C4-2B (cell line): ENCODE data around the gene EIF3K.

Source experiments
- H3K27ac ChIP-seq: fragments of 450-650 bp; 2 replicates; pipeline ENCODE4 v1.5.1; 2017
- CTCF ChIP-seq: fragments of 450-650 bp; conservative IDR thresholded peaks from 2 replicates; pipeline ENCODE4 v1.5.1; 2017; ENCODE audit warnings: mild to moderate bottlenecking
- ZFX ChIP-seq: fragments of 450-650 bp; IDR thresholded peaks from 2 replicates; pipeline ENCODE4 v1.6.1; 2017

Gene EIF3K

GRCh38 chr19:38679839-38680238 lies 60.9 kb downstream of the EIF3K start:
- TF ChIP-seq CTCF (no peak), ZFX (no peak)
- H3K27ac ChIP-seq, result no peak overlapping the region

- no peak for TF ChIP-seq ZFX
- TF ChIP-seq CTCF, result no peak
- H3K27ac ChIP-seq, result peak overlapping the region; percentile 92
Measured at GRCh38 chr19:38682195-38682867, 63.3 kb downstream of the EIF3K start.

GRCh38 chr19:38682872-38683392 lies 63.9 kb downstream of the EIF3K start:
- TF ChIP-seq ZFX (no peak), CTCF (no peak)
- peak overlapping the region; percentile 92 for H3K27ac ChIP-seq

- no peak for TF ChIP-seq CTCF
- TF ChIP-seq ZFX, result no peak
- peak overlapping the region; percentile 92 for H3K27ac ChIP-seq
Measured at GRCh38 chr19:38683393-38684077, 64.5 kb downstream of the EIF3K start.

GRCh38 chr19:38684078-38684861 lies 65.3 kb downstream of the EIF3K start:
- no peak for TF ChIP-seq ZFX
- no peak for TF ChIP-seq CTCF
- peak overlapping the region; percentile 92 for H3K27ac ChIP-seq

GRCh38 chr19:38684862-38685665 lies 66.1 kb downstream of the EIF3K start:
- H3K27ac ChIP-seq, result peak overlapping the region; percentile 92
- TF ChIP-seq ZFX, result no peak
- TF ChIP-seq CTCF, result no peak
